Kidney tubule cell (primary cell): ENCODE data around the gene ABI3.

Experiments used
- DNase-seq: peaks from one replicate; pipeline ENCODE4 v3.0.0-alpha.2; 2018; ENCODE audit warnings: low spot score

Gene ABI3

GRCh38 chr17:49225554-49226236 lies 15.2 kb downstream of the ABI3 start:
- no peak for DNase-seq

- DNase-seq = peak; percentile 37
These were observed 16.4 kb downstream of the ABI3 start for GRCh38 chr17:49226771-49227435.

- peak; percentile 75 for DNase-seq
These were observed 17.1 kb downstream of the ABI3 start for GRCh38 chr17:49227436-49228261.

- no peak for DNase-seq
These were observed 18.7 kb downstream of the ABI3 start for GRCh38 chr17:49229076-49229804.

- DNase-seq = no peak
These were observed 19.5 kb downstream of the ABI3 start for GRCh38 chr17:49229805-49230600.

GRCh38 chr17:49230636-49231562 lies 20.4 kb downstream of the ABI3 start, which contains the start of gene PHOSPHO1:
Gene PHOSPHO1, minus strand, starts transcription at chr17:49230787. Its CDS starts 4,096 bp downstream, at chr17:49226691.
- DNase-seq = peak; percentile 81

- DNase-seq = no peak
These were observed 21.0 kb downstream of the ABI3 start for GRCh38 chr17:49231563-49231894.

- no peak for DNase-seq
These were observed 24.1 kb downstream of the ABI3 start for GRCh38 chr17:49234509-49235080.

GRCh38 chr17:49235896-49236295 lies 25.4 kb downstream of the ABI3 start:
- DNase-seq = no peak

- DNase-seq = no peak
These were observed 29.5 kb downstream of the ABI3 start for GRCh38 chr17:49239963-49240362.

GRCh38 chr17:49240619-49241018 lies 30.1 kb downstream of the ABI3 start:
- no peak for DNase-seq

GRCh38 chr17:49241040-49241439 lies 30.5 kb downstream of the ABI3 start:
- no peak for DNase-seq

- DNase-seq = no peak
These were observed 31.3 kb downstream of the ABI3 start for GRCh38 chr17:49241692-49242397.

- DNase-seq = no peak
These were observed 32.3 kb downstream of the ABI3 start for GRCh38 chr17:49242813-49243212.

- DNase-seq = no peak
These were observed 34.3 kb downstream of the ABI3 start for GRCh38 chr17:49244839-49245238.

GRCh38 chr17:49247944-49248343 lies 37.4 kb downstream of the ABI3 start:
- no peak for DNase-seq

- DNase-seq = peak; percentile 39
These were observed 38.8 kb downstream of the ABI3 start for GRCh38 chr17:49249292-49249794.

- no peak for DNase-seq
These were observed 39.5 kb downstream of the ABI3 start for GRCh38 chr17:49249890-49250522.
